SK-N-MC (cell line): Measurements from ENCODE around the gene DLGAP1.

Experiments used
- EZH2 ChIP-seq: fragments of 200-600 bp; sonication (generic); IDR thresholded peaks from one replicate; pipeline ENCODE4 v1.6.1; 2017; ENCODE audit warnings: antibody characterized with exemption
- FOXP2 ChIP-seq: optimal IDR thresholded peaks from 2 replicates; pipeline ENCODE3; 2011; ENCODE audit warnings: mild to moderate bottlenecking, moderate library complexity; ENCODE audit not compliant: insufficient read depth; ENCODE audit errors: extremely low read length, control extremely low read depth
- POLR2AphosphoS5 ChIP-seq: IDR thresholded peaks from 2 replicates; pipeline ENCODE4 v1.6.1; 2012; ENCODE audit warnings: mild to moderate bottlenecking, low read depth, low read length, borderline replicate concordance

DNA sequence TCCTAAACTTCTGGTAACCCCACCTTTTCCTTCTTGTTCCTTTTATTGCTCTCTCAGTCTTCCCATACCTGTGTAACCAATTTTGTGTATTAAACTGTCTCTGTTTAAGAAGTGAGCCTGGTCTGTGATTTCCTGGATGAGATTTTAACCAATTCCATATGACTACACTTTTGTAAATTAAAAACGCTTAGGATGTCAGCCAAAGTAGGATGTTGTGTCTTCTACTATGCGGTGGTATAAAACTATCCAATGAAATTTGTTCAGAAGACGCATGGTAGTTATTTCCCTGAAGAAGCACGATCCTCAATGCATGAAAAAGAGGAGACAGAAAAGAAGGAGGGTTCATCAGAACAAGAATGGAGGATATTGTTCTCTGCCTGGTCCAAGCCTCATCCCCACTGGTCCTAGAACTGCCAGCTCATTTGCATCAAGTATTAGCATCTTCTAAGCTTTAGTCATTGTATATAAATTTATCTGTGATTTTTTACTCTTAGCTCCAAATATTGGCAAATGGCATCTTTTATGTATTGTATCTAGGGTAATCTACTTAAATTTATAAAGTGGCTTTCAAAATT is 877.7 kb downstream of the DLGAP1 start:
- TF ChIP-seq POLR2AphosphoS5 (no peak), EZH2 (no peak), FOXP2 (no peak)
